ENCODE data around the gene OVCA2.
A peak's percentile ranks its signal among the peaks of the same experiment; 100 is the strongest.

Gene OVCA2

GRCh38 chr17:2054262-2054511 lies 12.4 kb downstream of the OVCA2 start:
- DNase-seq (ENCODE audit: low spot score), result no peak

GRCh38 chr17:2054512-2055291 lies 12.9 kb downstream of the OVCA2 start, which contains the start of gene HIC1:
Gene HIC1, plus strand, starts transcription at chr17:2055103. Its CDS starts 1,588 bp downstream, at chr17:2056691.
- DNase-seq (ENCODE audit: low spot score), result peak; percentile 86

GRCh38 chr17:2055292-2056205 lies 13.7 kb downstream of the OVCA2 start:
- DNase-seq (ENCODE audit: low spot score), result no peak

- DNase-seq (ENCODE audit: low spot score), result peak; percentile 21
These were observed 14.7 kb downstream of the OVCA2 start for GRCh38 chr17:2056206-2057174.

- DNase-seq (ENCODE audit: low spot score), result peak; percentile 11
These were observed 15.4 kb downstream of the OVCA2 start for GRCh38 chr17:2057175-2057759.

- peak; percentile 14 for DNase-seq (ENCODE audit: low spot score)
These were observed 16.2 kb downstream of the OVCA2 start for GRCh38 chr17:2057760-2058585.

GRCh38 chr17:2058586-2059546 lies 17.0 kb downstream of the OVCA2 start:
- no peak for DNase-seq (ENCODE audit: low spot score)

GRCh38 chr17:2059547-2060384 lies 17.9 kb downstream of the OVCA2 start:
- no peak for DNase-seq (ENCODE audit: low spot score)

GRCh38 chr17:2060385-2060658 lies 18.5 kb downstream of the OVCA2 start:
- DNase-seq (ENCODE audit: low spot score), result no peak

- DNase-seq (ENCODE audit: low spot score), result no peak
These were observed 19.0 kb downstream of the OVCA2 start for GRCh38 chr17:2060681-2061440.

- no peak for DNase-seq (ENCODE audit: low spot score)
These were observed 19.7 kb downstream of the OVCA2 start for GRCh38 chr17:2061441-2061958.

GRCh38 chr17:2062571-2063183 lies 20.9 kb downstream of the OVCA2 start:
- no peak for DNase-seq (ENCODE audit: low spot score)

GRCh38 chr17:2063261-2064146 lies 21.7 kb downstream of the OVCA2 start:
- no peak for DNase-seq (ENCODE audit: low spot score)

- DNase-seq (ENCODE audit: low spot score), result no peak
These were observed 22.3 kb downstream of the OVCA2 start for GRCh38 chr17:2064147-2064489.

- DNase-seq (ENCODE audit: low spot score), result no peak
These were observed 22.7 kb downstream of the OVCA2 start for GRCh38 chr17:2064520-2064971.

GRCh38 chr17:2064980-2065785 lies 23.4 kb downstream of the OVCA2 start:
- peak; percentile 56 for DNase-seq (ENCODE audit: low spot score)

Data from D341Med (cell line).